GM08714 (cell line): ENCODE measurements around the gene TP53BP1.

Experiments
- H3K4me3 ChIP-seq: fragments of 200-500 bp; sonication (Bioruptor generic); 2 replicates; pipeline ENCODE4 v1.5.1; 2014; ENCODE audit warnings: mild to moderate bottlenecking, low read length, inconsistent platforms
- ZNF274 ChIP-seq: IDR thresholded peaks from 2 replicates; pipeline ENCODE4 v1.6.1; 2012; ENCODE audit warnings: mild to moderate bottlenecking, low read depth, low read length

Gene TP53BP1

DNA sequence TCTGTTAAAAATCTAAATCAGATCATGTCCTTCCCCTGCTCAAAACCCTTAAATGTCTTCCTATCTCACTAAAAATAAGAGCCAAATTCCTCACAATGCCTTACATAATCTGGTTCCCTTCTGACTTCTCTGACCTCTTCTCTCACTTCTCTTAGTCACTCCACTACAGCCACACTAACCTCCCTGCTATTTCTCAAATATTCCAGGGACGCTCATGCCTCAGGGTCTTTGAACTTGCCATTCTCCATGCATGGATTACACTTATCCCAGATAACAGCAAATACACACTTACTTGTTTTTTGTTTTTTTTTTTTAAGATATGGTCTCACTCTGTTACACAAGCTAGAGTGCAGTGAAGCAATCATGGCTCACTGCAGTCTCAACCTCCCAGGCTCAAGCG lies 8.5 kb downstream of the TP53BP1 start:
- no peak for TF ChIP-seq ZNF274
- H3K4me3 ChIP-seq, result no peak overlapping the region

DNA sequence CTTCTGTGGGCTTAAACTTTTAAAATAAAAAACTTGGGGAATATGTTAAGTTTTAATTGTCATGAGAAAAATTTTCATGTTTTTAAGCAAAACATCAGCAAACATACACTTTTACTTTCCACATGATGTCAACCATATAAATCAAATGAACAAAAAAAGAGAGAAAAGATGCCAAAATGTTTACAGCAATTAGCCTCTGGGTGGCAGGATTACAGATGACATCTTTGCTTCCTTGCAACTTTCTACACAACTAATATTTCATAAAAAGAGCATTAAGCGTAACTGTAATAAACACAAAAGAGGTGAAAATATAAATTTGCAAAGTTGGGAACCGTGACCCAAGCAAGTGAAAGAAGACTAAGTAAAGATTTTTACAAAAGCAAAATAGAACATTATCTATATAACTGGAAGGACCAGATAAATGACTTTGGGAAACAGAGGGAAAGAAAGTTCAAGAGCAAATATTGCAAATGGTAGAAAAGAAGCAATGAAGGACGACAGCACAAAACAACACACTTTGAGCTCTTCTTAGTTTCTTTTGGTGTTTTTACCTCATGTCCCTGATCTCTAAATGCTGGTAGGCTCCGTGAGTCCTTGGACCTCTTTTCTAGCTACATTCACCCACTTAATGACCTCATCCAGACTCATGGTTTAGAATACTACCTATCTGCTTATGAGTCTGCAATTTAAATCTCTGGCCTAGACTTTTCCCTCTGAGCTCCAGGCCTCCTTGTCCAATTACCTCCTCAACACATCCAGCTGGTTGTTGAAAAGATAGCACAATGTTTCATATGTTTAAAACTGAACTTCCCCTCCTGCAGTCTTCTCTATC lies 9.4 kb downstream of the TP53BP1 start:
- TF ChIP-seq ZNF274, result no peak

DNA sequence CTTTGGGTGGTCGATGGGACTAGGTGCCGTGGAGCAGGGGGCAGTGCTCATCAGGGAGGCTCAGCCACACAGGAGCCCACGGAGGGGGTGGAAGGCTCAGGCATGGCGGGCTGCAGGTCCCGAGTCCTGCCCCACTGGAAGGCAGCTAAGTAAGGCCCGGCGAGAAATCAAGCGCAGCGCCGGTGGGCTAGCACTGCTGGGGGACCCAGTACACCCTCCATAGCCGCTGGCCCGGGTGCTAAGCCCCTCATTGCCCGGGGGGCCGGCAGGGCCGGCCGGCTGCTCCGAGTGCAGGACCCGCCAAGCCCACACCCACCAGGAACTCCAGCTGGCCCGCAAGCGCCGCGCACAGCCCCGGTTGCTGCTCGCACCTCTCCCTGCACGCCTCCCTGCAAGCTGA lies 19.1 kb downstream of the TP53BP1 start:
- no peak overlapping the region for H3K4me3 ChIP-seq
- TF ChIP-seq ZNF274, result no peak

More for the DNA sequence above, 9.4 kb downstream of the TP53BP1 start:
- no peak overlapping the region for H3K4me3 ChIP-seq

DNA sequence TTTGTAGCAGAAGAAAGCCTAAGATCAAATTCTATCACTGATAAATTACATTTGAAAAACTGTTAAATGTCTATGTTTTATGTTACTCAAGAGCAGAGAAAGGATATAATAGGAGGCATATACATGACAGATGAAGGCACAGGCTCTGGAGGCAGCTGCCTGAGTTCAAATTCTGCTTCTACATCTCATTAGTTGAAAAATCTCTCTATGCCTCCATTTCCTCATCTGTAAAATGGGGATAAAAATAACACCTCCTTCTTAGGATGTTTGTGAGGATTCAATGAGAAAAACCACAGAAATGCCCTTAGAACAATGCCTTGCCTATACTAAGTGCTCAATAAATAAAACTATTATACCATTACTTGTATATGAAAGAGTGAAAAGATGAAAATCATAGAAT lies 21.0 kb downstream of the TP53BP1 start:
- H3K4me3 ChIP-seq, result no peak overlapping the region
- TF ChIP-seq ZNF274, result no peak

DNA sequence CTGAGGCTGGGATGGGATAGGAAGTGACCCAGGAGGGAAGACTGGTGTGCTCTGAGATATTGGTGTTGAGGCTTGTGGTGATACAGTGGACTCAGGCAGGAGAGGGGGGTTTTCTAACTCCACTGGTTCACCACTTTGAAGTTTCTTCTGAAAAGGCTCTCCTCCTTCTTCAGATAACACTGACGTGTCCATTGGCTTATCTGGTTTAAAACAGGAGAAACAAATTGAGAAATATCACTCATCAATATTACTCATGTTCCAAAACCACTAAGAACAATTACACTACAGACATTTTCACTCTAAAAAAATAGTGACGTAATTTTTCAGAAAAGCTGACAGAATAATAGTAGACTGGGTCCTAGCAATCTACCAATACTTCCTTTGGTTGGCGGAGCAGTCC lies 23.1 kb downstream of the TP53BP1 start:
- H3K4me3 ChIP-seq, result no peak overlapping the region
- no peak for TF ChIP-seq ZNF274

DNA sequence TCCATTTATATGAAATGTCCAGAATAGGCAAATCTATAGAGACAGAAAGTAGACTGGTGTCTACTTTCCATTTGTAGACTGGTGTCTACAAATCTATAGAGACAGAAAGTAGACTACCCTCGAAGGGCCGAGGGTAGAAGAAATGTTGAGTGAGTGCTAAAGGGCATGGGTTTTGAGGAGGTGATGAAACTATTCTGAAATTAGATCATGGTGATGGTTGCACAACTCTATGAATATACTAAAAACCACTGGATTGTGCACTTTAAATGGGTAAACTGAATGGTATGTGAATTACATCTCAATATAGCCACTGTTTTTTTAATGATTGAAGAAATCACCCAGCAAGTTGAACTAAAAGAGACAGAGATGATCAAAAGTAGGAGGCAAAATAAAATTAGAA lies 27.9 kb downstream of the TP53BP1 start:
- TF ChIP-seq ZNF274, result no peak
- no peak overlapping the region for H3K4me3 ChIP-seq

DNA sequence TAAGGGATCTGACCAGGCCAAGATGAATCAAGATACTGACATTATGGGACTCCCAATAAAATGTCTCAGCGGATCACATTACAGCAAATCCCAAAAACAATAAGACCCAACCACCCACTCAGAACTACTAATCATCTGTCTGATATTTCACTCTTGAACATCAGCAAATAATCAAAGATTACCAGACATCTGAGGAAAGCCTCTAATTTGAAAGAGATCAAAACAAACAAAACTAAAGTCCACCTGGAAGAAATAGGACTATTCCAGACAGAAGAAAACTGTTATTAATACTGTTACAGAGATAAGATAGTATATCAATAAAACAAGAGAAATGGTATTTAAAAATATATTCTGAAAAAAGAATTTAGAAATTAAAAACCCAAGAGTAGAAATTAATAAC lies 29.0 kb downstream of the TP53BP1 start:
- no peak for TF ChIP-seq ZNF274
- H3K4me3 ChIP-seq, result no peak overlapping the region

DNA sequence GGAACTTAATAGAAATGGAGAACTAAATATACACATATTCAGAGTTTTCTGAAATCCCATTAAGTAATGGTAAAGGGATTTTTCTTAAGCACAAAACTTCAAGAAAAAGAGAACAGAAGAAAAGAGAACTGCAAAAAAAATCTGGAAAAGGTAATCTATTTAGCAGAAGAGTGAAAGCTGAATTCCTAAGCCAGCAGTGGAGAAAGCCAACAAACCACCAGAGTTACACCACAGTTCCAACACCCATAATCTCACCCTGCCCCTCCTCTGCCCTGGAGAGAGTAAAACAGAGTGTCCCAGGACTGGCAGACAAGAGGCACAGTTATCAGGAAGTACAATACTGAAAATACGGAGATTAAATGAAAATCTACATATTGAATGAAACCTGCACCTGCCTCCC lies 29.4 kb downstream of the TP53BP1 start:
- no peak for TF ChIP-seq ZNF274
- no peak overlapping the region for H3K4me3 ChIP-seq

DNA sequence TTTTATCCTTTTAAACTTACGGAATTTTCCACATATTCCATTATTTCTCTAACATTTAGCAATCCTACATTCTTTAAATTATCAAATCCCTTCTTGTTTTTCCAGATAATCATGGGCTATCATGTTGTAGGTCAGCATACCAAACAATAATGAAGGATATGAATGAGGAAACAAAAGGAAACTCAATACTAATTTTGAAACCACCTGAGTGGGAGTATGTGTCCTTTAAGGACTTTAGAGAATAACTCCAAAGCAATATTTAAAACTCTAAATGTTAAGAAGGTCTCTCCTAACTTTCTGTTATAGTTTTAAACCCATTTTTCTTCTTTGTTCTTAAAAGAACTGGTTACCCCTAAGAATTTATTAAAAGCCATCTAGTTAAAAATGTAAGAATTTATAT lies 43.0 kb downstream of the TP53BP1 start:
- no peak overlapping the region for H3K4me3 ChIP-seq
- no peak for TF ChIP-seq ZNF274

DNA sequence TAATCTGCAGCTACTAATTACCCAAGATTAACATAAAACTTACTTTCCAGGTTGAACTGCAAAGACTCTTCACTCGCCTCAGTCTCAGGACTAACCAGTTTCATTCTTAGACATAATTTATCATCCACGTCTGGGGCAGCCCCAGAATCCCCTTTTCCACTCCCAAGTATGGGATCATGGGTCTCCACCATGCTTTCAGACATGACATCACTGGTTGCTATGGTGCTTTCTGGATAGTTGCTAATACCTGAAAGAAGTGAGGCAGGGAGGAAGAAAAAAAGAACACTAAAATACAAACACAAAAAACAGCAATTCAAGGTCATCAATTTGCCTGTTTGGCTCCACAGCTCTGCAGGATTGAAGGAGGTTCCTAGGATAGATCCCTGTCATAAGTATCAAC lies 46.6 kb downstream of the TP53BP1 start:
- no peak overlapping the region for H3K4me3 ChIP-seq
- no peak for TF ChIP-seq ZNF274

DNA sequence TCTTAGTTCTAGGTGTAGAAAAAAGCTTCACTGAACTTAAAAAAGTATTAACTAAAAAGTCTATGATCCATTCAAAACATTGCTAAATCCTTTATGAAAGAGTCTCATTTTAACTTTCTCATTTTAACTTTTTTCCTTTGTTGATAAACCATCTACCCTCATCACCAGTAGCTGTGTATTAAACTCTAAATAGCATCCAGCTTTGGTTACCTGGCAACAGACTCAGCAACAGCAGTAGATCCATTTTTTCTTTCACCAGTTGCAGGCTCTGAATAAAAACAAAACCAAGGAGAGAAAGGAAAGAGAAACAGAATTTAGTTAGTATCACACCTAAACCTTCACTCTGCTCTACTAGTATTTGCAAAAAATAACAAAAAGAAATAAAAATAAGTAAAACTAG lies 51.6 kb downstream of the TP53BP1 start:
- no peak for TF ChIP-seq ZNF274
- H3K4me3 ChIP-seq, result no peak overlapping the region

DNA sequence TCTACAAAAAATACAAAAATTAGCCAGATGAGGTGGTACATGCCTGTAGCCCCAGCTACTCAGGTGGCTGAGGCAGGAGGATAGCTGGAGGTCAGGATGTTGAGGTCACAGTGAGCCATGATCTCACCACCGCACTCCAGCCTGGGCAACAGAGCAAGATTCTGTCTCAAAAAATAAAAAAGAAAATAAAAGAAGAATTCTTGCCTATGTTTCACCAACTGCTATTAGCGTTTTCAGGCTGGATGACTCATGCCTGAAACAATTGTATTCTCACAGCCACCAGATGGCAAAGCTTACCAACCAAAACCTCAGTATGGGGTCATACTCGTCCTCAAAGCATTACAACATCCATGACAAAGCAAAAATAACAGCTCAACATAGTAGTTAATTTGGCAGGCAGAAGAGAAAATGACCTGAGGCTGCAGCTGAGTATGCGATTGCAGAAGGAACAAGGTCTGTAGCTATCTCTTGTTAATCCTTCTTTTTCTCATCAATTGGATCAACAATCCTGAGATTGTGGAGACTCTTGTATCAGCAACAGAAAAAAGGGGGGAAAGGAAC lies 52.2 kb downstream of the TP53BP1 start:
- TF ChIP-seq ZNF274, result no peak
- no peak overlapping the region for H3K4me3 ChIP-seq

DNA sequence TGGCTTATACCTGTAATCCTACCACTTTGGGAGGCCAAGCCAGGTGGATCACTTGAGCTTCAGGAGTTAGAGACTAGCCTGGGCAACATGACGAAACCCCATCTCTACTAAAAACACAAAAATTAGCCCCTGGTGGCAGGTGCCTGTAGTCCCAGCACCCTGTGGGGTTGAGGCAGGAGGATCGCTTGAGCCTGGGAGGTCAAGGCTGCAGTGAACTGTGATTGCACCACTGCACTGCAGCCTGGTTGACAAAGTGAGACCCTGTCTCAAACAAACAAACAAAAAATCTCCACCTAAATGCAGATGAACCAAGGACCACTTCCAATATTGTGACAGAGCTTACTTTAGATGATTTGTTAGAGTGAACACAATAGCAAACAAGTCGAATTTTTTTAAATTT lies 53.7 kb downstream of the TP53BP1 start:
- H3K4me3 ChIP-seq, result no peak overlapping the region
- TF ChIP-seq ZNF274, result no peak

DNA sequence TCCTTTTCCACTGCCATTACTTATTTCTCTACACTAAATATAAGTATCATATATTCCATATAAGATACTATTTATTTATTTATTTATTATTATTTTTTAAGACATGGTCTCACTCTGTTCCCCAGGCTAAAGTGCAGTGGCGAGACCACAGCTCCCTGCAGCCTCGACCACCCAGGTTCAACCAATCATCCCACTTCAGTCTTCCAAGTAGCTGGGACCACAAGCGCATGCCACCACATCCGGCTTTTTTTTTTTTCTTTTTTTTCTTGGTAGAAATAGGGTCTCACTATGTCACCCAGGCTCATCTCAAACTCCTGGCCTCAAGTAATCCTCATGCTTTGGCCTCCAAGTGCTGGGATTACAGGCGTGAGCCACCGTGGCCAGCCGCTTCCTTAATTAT lies 56.6 kb downstream of the TP53BP1 start:
- no peak for TF ChIP-seq ZNF274
- H3K4me3 ChIP-seq, result no peak overlapping the region

DNA sequence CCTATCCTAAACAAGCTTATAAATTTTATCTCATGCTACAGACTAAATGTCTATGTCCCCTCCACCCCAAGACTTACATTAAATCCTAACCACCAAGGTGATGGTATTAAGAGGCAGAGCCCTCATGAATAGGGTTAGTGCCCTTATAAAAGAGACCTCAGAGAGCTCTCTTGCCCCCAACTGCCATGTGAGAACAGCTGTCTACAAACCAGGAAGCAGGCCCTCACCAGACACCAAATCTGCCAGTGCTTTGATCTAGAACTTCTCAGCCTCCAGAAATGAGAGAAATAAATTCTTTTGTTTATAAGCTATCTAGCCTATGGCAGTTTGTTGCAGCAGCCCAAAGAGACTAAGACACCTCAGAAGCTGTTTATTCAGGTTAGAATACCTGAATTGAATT lies 58.5 kb downstream of the TP53BP1 start:
- no peak overlapping the region for H3K4me3 ChIP-seq
- TF ChIP-seq ZNF274, result no peak
